Measurements from ENCODE around the gene ABCC1.

DNA sequence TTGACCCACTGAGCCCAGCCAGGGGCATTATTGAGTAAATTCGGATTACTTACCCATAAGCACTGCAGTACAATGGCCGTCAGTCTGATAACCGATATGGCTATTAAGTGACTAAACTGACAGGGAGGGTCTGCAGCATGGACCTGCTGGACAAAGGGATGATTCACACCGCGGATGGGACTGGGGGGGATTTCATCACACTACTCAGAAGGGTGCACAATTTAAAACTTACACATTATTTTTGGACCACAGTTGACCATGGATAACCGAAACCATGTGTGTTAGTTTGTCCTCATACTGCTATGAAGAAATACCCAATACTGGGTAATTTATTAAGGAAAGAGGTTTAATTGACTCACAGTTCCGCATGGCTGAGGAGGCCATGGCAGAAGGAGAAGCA is 167.4 kb downstream of the ABCC1 start:
- TF ChIP-seq, protein P1, sequence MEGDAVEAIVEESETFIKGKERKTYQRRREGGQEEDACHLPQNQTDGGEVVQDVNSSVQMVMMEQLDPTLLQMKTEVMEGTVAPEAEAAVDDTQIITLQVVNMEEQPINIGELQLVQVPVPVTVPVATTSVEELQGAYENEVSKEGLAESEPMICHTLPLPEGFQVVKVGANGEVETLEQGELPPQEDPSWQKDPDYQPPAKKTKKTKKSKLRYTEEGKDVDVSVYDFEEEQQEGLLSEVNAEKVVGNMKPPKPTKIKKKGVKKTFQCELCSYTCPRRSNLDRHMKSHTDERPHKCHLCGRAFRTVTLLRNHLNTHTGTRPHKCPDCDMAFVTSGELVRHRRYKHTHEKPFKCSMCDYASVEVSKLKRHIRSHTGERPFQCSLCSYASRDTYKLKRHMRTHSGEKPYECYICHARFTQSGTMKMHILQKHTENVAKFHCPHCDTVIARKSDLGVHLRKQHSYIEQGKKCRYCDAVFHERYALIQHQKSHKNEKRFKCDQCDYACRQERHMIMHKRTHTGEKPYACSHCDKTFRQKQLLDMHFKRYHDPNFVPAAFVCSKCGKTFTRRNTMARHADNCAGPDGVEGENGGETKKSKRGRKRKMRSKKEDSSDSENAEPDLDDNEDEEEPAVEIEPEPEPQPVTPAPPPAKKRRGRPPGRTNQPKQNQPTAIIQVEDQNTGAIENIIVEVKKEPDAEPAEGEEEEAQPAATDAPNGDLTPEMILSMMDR (IDR thresholded peaks at IDR 0.05; ENCODE audit: control extremely low read depth in 1 of 3, insufficient read depth in 1 of 3, low read depth in 1 of 3, low read length in 3 of 3), result no peak
- TF ChIP-seq CEBPB (IDR thresholded peaks at IDR 0.05; ENCODE audit: low read depth, low read length), result no peak
